Measurements from ENCODE around the gene SEMA4B. TPM values are rescaled to one million over a fixed set of nuclear protein-coding genes. Genes with fewer than 3 reads are reported as not detected.

Gene SEMA4B
- polyA plus RNA-seq, 4 donors: 38.0 to 44.3 (median 38.6) TPM

Other genes with a start within 250 kb of the SEMA4B start
- gene ZNF710, start 200.0 kb upstream of the SEMA4B start, polyA plus RNA-seq (ENCODE audit: insufficient read length in 4 of 4): 10 to 100 TPM; 20.3 to 24.9 (median 23.0) TPM
- 100 to 1,000 TPM; 194 to 243 (median 217) TPM for gene IDH2, start 98.9 kb upstream of the SEMA4B start, polyA plus RNA-seq (ENCODE audit: insufficient read length in 4 of 4)
- gene CIB1, start 32.6 kb downstream of the SEMA4B start, polyA plus RNA-seq (ENCODE audit: insufficient read length in 4 of 4): 10 to 100 TPM; 49.9 to 63.9 (median 56.0) TPM
- 1 to 10 TPM; 3.2 to 4.5 (median 4.1) TPM for gene GDPGP1, start 32.9 kb downstream of the SEMA4B start, polyA plus RNA-seq (ENCODE audit: insufficient read length in 4 of 4)
- under 1 TPM in 3 of 4 donors, not detected in 1; 0.10 to 0.19 (median 0.15) TPM for gene TTLL13, start 48.2 kb downstream of the SEMA4B start, polyA plus RNA-seq (ENCODE audit: insufficient read length in 4 of 4)
- gene NGRN, start 64.3 kb downstream of the SEMA4B start, polyA plus RNA-seq (ENCODE audit: insufficient read length in 4 of 4): 100 to 1,000 TPM; 116 to 129 (median 125) TPM
- 1 to 10 TPM; 4.1 to 5.3 (median 4.2) TPM for gene ZNF774, start 151.0 kb downstream of the SEMA4B start, polyA plus RNA-seq (ENCODE audit: insufficient read length in 4 of 4)
- 100 to 1,000 TPM; 135 to 184 (median 175) TPM for gene IQGAP1, start 186.9 kb downstream of the SEMA4B start, polyA plus RNA-seq (ENCODE audit: insufficient read length in 4 of 4)